HCT116 (cell line): ENCODE results near the gene TMEM232.

Experiments
- CTCF ChIP-seq, 3 experiments: fragments of 200-600 bp in 1 of 3; sonication (generic) in 1 of 3; IDR thresholded peaks in 2 of 3; conservative IDR thresholded peaks in 1 of 3; 2 replicates each; pipeline ENCODE4 v1.5.1; 2012 to 2017; ENCODE audit warnings: low read depth in 2 of 3, low read length in 2 of 3, antibody characterized with exemption in 1 of 3, borderline replicate concordance in 1 of 3, control low read depth in 1 of 3, mild to moderate bottlenecking in 1 of 3, mixed read lengths in 1 of 3, mixed run types in 1 of 3, moderate library complexity in 1 of 3; ENCODE audit not compliant: insufficient read depth in 1 of 3
- EZH2 ChIP-seq: fragments of 200-600 bp; sonication (generic); IDR thresholded peaks from 2 replicates; pipeline ENCODE4 v1.6.1; 2017; ENCODE audit warnings: antibody characterized with exemption, mixed run types
- JUND ChIP-seq: IDR thresholded peaks from 2 replicates; pipeline ENCODE4 v1.6.1; 2012
- POLR2AphosphoS5 ChIP-seq: IDR thresholded peaks from 2 replicates; pipeline ENCODE4 v1.6.1; 2011; ENCODE audit warnings: mild to moderate bottlenecking, low read depth, low read length, moderate library complexity

- TF ChIP-seq POLR2AphosphoS5 = no peak
- no peak for TF ChIP-seq EZH2
- TF ChIP-seq JUND = no peak
- no peak for TF ChIP-seq CTCF (IDR thresholded peaks at IDR 0.05 in 2 of 3, conservative IDR thresholded peaks at IDR 0.05 in 1 of 3; ENCODE audit: borderline replicate concordance in 1 of 3, insufficient read depth in 1 of 3, low read depth in 2 of 3, low read length in 2 of 3)
Measured at GRCh38 chr5:110435207-110435606, 291.3 kb downstream of the TMEM232 start.
